Panc1 (cell line): ENCODE data around the gene ATXN2. TPM values are rescaled to one million over a fixed set of nuclear protein-coding genes. Genes with fewer than 3 reads are reported as not detected.
"Not testable (repeated sequence)": the region's sequence is repeated elsewhere in the genome, so short reads cannot be mapped to it uniquely, and the experiment has no call there.

ENCODE experiments used
- ATAC-seq: fragments of 200-7000 bp; cut with Tn5 transposase; 2 replicates; pipeline ENCODE4 v1.9.1; 2020; ENCODE audit warnings: mild to moderate bottlenecking, moderate library complexity
- BruUV-seq: library from RNA; stranded (reverse); fragments of 400-500 nt; replicated peaks from 2 replicates; lab custom pipeline; 2021; lab: Mats Ljungman, UMichigan
- CTCF ChIA-PET: fragments of 300-600 bp; sonication (Branson Sonifier 250); formaldehyde crosslinking; loops from one replicate; lab custom pipeline; 2022; ENCODE audit warnings: antibody characterized with exemption; lab: Charles Lee
- POLR2A ChIA-PET: fragments of 300-600 bp; sonication (Branson Sonifier 250); formaldehyde crosslinking; loops from one replicate; lab custom pipeline; 2022; ENCODE audit warnings: antibody characterized with exemption; lab: Charles Lee
- DNase-seq: peaks from one replicate; pipeline ENCODE4 v3.0.0-alpha.2; 2010; ENCODE audit warnings: low read depth, low spot score
- H3K27ac ChIP-seq: 2 replicates; pipeline ENCODE4 v1.5.1; 2011; ENCODE audit warnings: mild to moderate bottlenecking, low read length, inconsistent platforms
- H3K27me3 ChIP-seq: fragments of 200-500 bp; sonication (Bioruptor generic); 2 replicates; pipeline ENCODE4 v1.6.0; 2014; ENCODE audit warnings: low read length, inconsistent platforms; ENCODE audit not compliant: control insufficient read depth, insufficient read depth
- H3K36me3 ChIP-seq: fragments of 200-500 bp; sonication (Bioruptor generic); 2 replicates; pipeline ENCODE4 v1.5.1; 2014; ENCODE audit warnings: inconsistent platforms, mild to moderate bottlenecking, low read length, moderate library complexity; ENCODE audit not compliant: control insufficient read depth, insufficient read depth
- H3K4me1 ChIP-seq: 2 replicates; pipeline ENCODE4 v1.5.1; 2011; ENCODE audit warnings: inconsistent platforms, mild to moderate bottlenecking, low read length, moderate library complexity; ENCODE audit not compliant: control insufficient read depth, insufficient read depth
- H3K4me3 ChIP-seq, 2 experiments: 2 replicates each; pipeline ENCODE4 v1.5.1; 2011 to 2012; ENCODE audit warnings: low read depth in 2 of 2, low read length in 2 of 2, mild to moderate bottlenecking in 2 of 2, inconsistent platforms in 1 of 2, moderate library complexity in 1 of 2
- H3K9me3 ChIP-seq: fragments of 200-500 bp; sonication (Bioruptor generic); 2 replicates; pipeline ENCODE4 v1.5.1; 2014; ENCODE audit warnings: low read depth, mild to moderate bottlenecking, inconsistent platforms, low read length, moderate library complexity; ENCODE audit not compliant: control insufficient read depth, insufficient read depth
- POLR2AphosphoS5 ChIP-seq: IDR thresholded peaks from 2 replicates; pipeline ENCODE4 v1.6.1; 2012; ENCODE audit warnings: mild to moderate bottlenecking, low read depth, low read length, moderate library complexity
- REST ChIP-seq, 2 experiments: IDR thresholded peaks; 2 replicates each; pipeline ENCODE4 v1.6.1; 2011 to 2012; ENCODE audit warnings: low read depth in 2 of 2, control low read depth in 1 of 2, low read length in 1 of 2, mild to moderate bottlenecking in 1 of 2, moderate library complexity in 1 of 2; ENCODE audit not compliant: insufficient read depth in 1 of 2
- SIN3A ChIP-seq: IDR thresholded peaks from 2 replicates; pipeline ENCODE4 v1.6.1; 2012; ENCODE audit warnings: low read depth, mild to moderate bottlenecking, low read length, moderate library complexity, borderline replicate concordance; ENCODE audit not compliant: insufficient read depth
- TCF7L2 ChIP-seq: IDR thresholded peaks from 2 replicates; pipeline ENCODE4 v1.6.1; 2011; ENCODE audit warnings: mild to moderate bottlenecking, low read depth, low read length, inconsistent platforms
- in situ Hi-C: cut with HindIII; loops from 2 replicates; pipeline ENCODE4 v1.10.0; 2016; ENCODE audit warnings: low sequenced_read_pairs, low pct_unique_long_range_greater_than_20kb
- intact Hi-C: fragments of 100-400 bp; cut with micrococcal nuclease; formaldehyde crosslinking; loops from one replicate; pipeline ENCODE4 v1.10.0; 2022; ENCODE audit not compliant: unreplicated experiment
- total RNA-seq: library from RNA; stranded (reverse); gene quantifications from one replicate; pipeline ENCODE4 v1.2.1, GENCODE V29; 2021; ENCODE audit not compliant: unreplicated experiment
- TF ChIP-seq, protein P1 (sequence below): fragments of 450-650 bp; IDR thresholded peaks from 2 replicates; pipeline ENCODE4 v1.5.1; 2017; ENCODE audit warnings: mild to moderate bottlenecking

Gene ATXN2
- total RNA-seq, 1 experiment from 2014 or later: 77.6 TPM

- ChIA-PET POLR2A (interaction anchor here (0.6 kb wide), 2 partner anchors 45 to 106 kb away, joined by 4 to 10 read pairs; no protein-coding TSS in a partner anchor), CTCF (no interaction called here)
- TF ChIP-seq, protein P1, sequence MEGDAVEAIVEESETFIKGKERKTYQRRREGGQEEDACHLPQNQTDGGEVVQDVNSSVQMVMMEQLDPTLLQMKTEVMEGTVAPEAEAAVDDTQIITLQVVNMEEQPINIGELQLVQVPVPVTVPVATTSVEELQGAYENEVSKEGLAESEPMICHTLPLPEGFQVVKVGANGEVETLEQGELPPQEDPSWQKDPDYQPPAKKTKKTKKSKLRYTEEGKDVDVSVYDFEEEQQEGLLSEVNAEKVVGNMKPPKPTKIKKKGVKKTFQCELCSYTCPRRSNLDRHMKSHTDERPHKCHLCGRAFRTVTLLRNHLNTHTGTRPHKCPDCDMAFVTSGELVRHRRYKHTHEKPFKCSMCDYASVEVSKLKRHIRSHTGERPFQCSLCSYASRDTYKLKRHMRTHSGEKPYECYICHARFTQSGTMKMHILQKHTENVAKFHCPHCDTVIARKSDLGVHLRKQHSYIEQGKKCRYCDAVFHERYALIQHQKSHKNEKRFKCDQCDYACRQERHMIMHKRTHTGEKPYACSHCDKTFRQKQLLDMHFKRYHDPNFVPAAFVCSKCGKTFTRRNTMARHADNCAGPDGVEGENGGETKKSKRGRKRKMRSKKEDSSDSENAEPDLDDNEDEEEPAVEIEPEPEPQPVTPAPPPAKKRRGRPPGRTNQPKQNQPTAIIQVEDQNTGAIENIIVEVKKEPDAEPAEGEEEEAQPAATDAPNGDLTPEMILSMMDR: no peak
- TF ChIP-seq REST (IDR thresholded peaks at IDR 0.05; ENCODE audit: insufficient read depth in 1 of 2, low read depth in 2 of 2, low read length in 1 of 2) (no peak), TCF7L2 (no peak), POLR2AphosphoS5 (no peak), SIN3A (no peak)
- H3K27me3 ChIP-seq: no peaks in the 10 kb centered on the region
- no peak overlapping the region for H3K27ac ChIP-seq
- intact Hi-C loops: no loop called here
- in situ Hi-C loops: no loop called here
- H3K9me3 ChIP-seq: no peaks in the 10 kb centered on the region
- DNase-seq (no peak), ATAC-seq (no peak)
- H3K4me3 ChIP-seq: no peak overlapping the region
- H3K4me1 ChIP-seq: peaks cover 28% of the 10 kb centered on the region
- H3K36me3 ChIP-seq: peaks cover 3% of the 10 kb centered on the region; the same call in 1 of the 2 replicates
- no TSS peak for BruUV-seq
Observed at GRCh38 chr12:111556676-111557075, 42.4 kb downstream of the ATXN2 start.

DNA sequence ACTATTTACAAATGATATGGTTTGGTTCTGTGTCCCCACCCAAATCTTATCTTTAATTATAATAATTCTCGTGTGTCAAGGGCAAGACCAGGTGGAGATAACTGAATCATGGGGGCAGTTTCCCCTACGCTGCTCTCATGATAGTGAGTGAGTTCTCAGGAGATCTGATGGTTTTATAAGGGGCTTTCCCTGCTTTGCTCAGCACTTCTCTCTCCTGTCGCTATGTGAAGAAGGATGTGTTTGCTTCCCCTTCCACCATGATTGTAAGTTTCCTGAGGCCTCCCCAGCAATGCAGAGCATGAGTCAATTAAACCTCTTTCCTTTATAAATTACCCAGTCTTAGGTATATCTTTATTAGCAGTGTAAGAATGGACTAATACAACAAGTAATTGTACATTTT lies 43.8 kb downstream of the ATXN2 start:
- POLR2A ChIA-PET, ATAC-seq, H3K36me3 ChIP-seq, DNase-seq, in situ Hi-C loops, intact Hi-C loops, H3K27me3 ChIP-seq, CTCF ChIA-PET, H3K4me3 ChIP-seq, BruUV-seq, H3K27ac ChIP-seq, H3K9me3 ChIP-seq: not testable (repeated sequence)
- peaks cover 24% of the 10 kb centered on the region for H3K4me1 ChIP-seq

DNA sequence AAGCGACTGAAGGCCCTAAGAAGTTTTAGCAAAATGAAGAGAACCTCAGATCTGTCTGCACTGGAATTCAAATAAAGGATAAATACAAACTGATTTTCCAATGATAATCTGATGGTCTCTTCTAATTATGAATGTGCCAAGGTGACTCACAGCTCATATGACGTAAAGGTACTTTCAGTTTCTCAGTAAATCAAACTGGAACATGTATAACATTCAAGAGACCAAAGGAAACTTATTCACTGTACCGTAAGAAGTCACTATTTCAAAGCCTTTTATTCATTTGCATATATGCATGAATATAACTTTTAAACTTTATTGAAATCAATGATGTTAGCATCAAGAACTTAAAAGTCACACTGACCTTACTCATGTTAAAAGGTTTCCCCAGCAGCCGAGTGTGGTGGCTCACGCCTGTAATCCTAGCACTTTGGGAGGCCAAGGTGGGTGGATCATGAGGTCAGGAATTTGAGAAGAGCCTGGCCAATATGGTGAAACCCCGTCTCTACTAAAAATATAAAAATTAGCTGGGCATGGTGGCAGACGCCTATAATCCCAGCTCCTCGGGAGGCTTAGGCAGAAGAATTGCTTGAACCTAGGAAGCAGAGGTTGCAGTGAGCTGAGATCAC lies 52.2 kb downstream of the ATXN2 start:
- intact Hi-C loops: no loop called here
- no peaks in the 10 kb centered on the region for H3K4me1 ChIP-seq
- no TSS peak for BruUV-seq
- no peak overlapping the region for H3K27ac ChIP-seq
- no peak for ATAC-seq
- H3K36me3 ChIP-seq: peaks cover 7% of the 10 kb centered on the region
- H3K9me3 ChIP-seq: no peaks in the 10 kb centered on the region
- H3K4me3 ChIP-seq: no peak overlapping the region
- TF ChIP-seq TCF7L2: no peak
- TF ChIP-seq POLR2AphosphoS5: no peak
- no peak for TF ChIP-seq SIN3A
- no peak for TF ChIP-seq REST (IDR thresholded peaks at IDR 0.05; ENCODE audit: insufficient read depth in 1 of 2, low read depth in 2 of 2, low read length in 1 of 2)
- TF ChIP-seq, protein P1: no peak
- H3K27me3 ChIP-seq: no peaks in the 10 kb centered on the region
- in situ Hi-C loops: no loop called here
- CTCF ChIA-PET: no interaction called here
- POLR2A ChIA-PET: interaction anchor here (0.6 kb wide), 1 partner anchor 18 kb away, joined by 3 read pairs; no protein-coding TSS in a partner anchor
- DNase-seq: no peak
